ENCODE results near the gene CD59.

CD59 gene

GRCh38 chr11:33669598-33670249, 66.5 kb downstream of the CD59 start:
- no peak overlapping the region for H3K4me3 ChIP-seq (replicated peaks; ENCODE audit: low read depth, low read length)
- DNase-seq (ENCODE audit: extremely low read depth, low read depth), result no peak
- no peak for TF ChIP-seq CTCF (IDR thresholded peaks at IDR 0.05; ENCODE audit: low read depth, low read length, missing control alignments)

GRCh38 chr11:33668951-33669596, 67.1 kb downstream of the CD59 start:
- no peak overlapping the region for H3K4me3 ChIP-seq (replicated peaks; ENCODE audit: low read depth, low read length)
- no peak for TF ChIP-seq CTCF (IDR thresholded peaks at IDR 0.05; ENCODE audit: low read depth, low read length, missing control alignments)
- no peak for DNase-seq (ENCODE audit: extremely low read depth, low read depth)

- H3K4me3 ChIP-seq (replicated peaks; ENCODE audit: low read depth, low read length), result no peak overlapping the region
- no peak for DNase-seq (ENCODE audit: extremely low read depth, low read depth)
Measured at GRCh38 chr11:33668468-33668825, 67.8 kb downstream of the CD59 start.

GRCh38 chr11:33667819-33668467, 68.3 kb downstream of the CD59 start:
- no peak for DNase-seq (ENCODE audit: extremely low read depth, low read depth)
- TF ChIP-seq CTCF (IDR thresholded peaks at IDR 0.05; ENCODE audit: low read depth, low read length, missing control alignments), result no peak
- H3K4me3 ChIP-seq (replicated peaks; ENCODE audit: low read depth, low read length), result no peak overlapping the region

More at GRCh38 chr11:33668468-33668825, 67.8 kb downstream of the CD59 start:
- no peak for TF ChIP-seq CTCF (IDR thresholded peaks at IDR 0.05; ENCODE audit: low read depth, low read length, missing control alignments)

GRCh38 chr11:33665350-33666106, 70.7 kb downstream of the CD59 start:
- no peak for TF ChIP-seq CTCF (IDR thresholded peaks at IDR 0.05; ENCODE audit: low read depth, low read length, missing control alignments)
- no peak overlapping the region for H3K4me3 ChIP-seq (replicated peaks; ENCODE audit: low read depth, low read length)
- no peak for DNase-seq (ENCODE audit: extremely low read depth, low read depth)

- TF ChIP-seq CTCF (IDR thresholded peaks at IDR 0.05; ENCODE audit: low read depth, low read length, missing control alignments), result no peak
- DNase-seq (ENCODE audit: extremely low read depth, low read depth), result no peak
- no peak overlapping the region for H3K4me3 ChIP-seq (replicated peaks; ENCODE audit: low read depth, low read length)
Measured at GRCh38 chr11:33664827-33665226, 71.4 kb downstream of the CD59 start.

All from HFF-Myc (cell line).